Omental fat pad (tissue), 4 donors: ENCODE measurements around the gene UPF1. TPM values are rescaled to one million over a fixed set of nuclear protein-coding genes. Genes with fewer than 3 reads are reported as not detected.

ENCODE experiments used
- ATAC-seq: fragments of 150-250 bp; one replicate; pipeline ENCODE4 v1.9.1; 2016; ENCODE audit warnings: mild to moderate bottlenecking, moderate library complexity; ENCODE audit not compliant: low FRiP score
- DNase-seq: peaks from one replicate; pipeline ENCODE4 v3.0.0-alpha.2; 2019; ENCODE audit warnings: low spot score
- total RNA-seq, 4 donors: library from RNA; depleted of rRNA; stranded (reverse); fragments of >200 nt; gene quantifications; one replicate each; pipeline ENCODE4 v1.1.0, GENCODE V29; 2016
- TF ChIP-seq, protein P1 (sequence below), 3 donors: fragments of 450-650 bp; IDR thresholded peaks; one replicate each; pipeline ENCODE4 v1.5.1; 2016 to 2017; ENCODE audit warnings: antibody characterized with exemption in 3 of 3, mild to moderate bottlenecking in 3 of 3, moderate library complexity in 2 of 3

Gene UPF1
- total RNA-seq: 100 to 1,000 TPM in 2 of 4 donors, 10 to 100 TPM in 2; 67.3 to 113 (median 96.0) TPM

DNA sequence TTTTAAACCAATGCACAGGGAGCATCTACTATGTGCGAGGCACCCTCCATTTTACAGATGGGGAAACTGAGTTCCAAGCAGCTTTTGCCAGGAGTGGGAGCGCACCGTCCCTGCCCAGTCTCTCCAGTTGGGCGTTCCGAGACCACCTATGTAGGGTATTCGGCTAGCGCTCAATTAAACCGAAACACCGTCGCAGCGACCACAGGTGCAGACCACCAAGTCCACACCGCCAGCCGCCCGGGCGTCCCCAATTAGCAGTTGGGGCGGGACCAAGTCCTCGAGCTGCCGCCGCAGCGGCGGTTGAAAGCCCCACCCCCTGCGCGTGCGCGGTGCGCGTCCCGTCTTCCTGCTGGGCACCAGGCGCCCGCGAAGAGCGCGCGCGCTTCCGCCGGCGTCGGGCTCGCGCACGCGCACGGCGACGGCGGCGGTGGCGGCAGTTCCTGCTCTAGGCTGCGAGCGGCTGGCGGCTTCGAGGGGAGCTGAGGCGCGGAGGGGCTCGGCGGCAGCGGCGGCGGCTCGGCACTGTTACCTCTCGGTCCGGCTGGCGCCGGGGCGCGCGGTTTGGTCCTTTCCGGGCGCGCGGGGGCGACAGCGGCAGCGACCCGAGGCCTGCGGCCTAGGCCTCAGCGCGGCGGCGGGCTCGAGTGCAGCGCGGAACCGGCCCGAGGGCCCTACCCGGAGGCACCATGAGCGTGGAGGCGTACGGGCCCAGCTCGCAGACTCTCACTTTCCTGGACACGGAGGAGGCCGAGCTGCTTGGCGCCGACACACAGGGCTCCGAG, at the start of gene UPF1:
Gene UPF1 (plus strand): TSS at position 436 of the 782 bp plus-strand sequence. CDS start 251 bp downstream, at position 687.
- ATAC-seq (peak; percentile 89), DNase-seq (peak; percentile 55)
- TF ChIP-seq, protein P1, sequence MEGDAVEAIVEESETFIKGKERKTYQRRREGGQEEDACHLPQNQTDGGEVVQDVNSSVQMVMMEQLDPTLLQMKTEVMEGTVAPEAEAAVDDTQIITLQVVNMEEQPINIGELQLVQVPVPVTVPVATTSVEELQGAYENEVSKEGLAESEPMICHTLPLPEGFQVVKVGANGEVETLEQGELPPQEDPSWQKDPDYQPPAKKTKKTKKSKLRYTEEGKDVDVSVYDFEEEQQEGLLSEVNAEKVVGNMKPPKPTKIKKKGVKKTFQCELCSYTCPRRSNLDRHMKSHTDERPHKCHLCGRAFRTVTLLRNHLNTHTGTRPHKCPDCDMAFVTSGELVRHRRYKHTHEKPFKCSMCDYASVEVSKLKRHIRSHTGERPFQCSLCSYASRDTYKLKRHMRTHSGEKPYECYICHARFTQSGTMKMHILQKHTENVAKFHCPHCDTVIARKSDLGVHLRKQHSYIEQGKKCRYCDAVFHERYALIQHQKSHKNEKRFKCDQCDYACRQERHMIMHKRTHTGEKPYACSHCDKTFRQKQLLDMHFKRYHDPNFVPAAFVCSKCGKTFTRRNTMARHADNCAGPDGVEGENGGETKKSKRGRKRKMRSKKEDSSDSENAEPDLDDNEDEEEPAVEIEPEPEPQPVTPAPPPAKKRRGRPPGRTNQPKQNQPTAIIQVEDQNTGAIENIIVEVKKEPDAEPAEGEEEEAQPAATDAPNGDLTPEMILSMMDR (IDR thresholded peaks at IDR 0.05): no peak

DNA sequence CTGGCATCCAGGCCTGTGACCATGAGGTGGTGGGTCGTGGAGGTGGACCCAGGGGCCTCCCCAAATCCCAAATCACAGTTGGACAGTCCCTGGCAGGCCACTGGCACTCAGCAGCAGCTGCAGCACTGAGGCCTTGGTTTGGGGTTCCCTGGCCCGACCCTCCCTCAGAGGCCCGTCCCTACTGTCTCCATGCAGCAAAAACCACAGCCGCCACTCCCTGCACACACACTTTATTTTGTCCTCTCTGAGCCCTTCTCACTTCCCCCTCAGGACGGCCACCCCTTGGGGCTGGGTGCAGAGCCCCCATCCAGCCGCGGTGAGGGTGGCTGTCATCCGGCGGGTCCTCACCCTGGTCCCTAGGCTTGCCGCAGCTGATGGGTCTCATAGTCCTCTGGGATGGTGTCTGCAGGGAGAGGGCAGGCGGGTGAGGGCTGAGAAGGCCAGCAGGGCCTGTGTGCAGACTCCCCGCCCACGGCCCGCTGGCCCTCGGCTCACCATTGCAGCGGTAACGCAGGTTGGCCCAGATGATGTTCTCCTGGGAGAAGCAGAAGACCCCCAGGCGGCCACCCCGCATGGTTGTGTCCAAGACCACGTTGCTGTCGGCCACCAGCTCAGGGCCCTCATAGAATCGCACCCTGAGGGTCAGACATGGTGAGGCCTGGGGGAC, 49.1 kb upstream of the UPF1 start:
- ATAC-seq (no peak), DNase-seq (no peak)
- TF ChIP-seq, protein P1 (IDR thresholded peaks at IDR 0.05): no peak

DNA sequence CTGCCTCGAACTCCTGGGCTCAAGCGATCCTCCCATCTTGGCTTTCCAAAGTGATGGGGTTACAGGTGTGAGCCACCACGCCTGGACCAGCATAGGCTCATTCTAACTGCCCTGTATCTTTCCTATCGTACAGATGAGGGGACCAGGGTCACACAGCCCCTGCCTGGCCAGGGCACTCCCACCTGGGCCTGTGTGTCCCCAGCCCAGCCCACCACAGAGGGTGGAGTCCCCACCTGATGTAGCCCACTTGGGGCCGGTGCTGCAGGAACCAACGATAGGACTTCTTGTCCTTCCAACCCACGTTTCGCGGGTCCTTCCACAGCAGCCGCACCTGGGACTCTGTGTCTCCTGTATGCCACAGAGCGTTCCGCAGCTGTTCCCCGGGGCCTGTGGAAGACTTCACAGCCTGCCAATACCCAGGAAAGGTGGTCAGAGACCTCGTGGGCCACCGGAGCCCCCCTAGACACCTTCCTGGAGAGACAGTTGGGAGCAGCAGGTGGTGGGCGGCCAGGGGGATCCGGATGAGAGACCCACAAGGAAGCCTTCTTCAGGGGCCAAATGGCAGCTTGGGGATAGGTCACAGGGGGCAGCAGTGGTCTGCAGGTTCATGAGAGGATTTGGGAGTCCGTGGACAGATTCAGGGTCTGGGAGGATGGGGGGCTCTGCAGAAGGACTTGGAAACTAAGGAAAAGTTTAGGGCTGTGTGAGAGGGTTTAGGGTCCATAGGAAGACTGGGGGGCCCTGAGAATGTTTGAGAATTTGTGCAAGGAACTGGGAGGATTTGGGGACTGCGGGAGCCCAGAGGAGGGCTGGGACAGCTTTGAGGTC, 47.6 kb upstream of the UPF1 start:
- no peak for DNase-seq
- TF ChIP-seq, protein P1 (IDR thresholded peaks at IDR 0.05): no peak
- no peak for ATAC-seq

DNA sequence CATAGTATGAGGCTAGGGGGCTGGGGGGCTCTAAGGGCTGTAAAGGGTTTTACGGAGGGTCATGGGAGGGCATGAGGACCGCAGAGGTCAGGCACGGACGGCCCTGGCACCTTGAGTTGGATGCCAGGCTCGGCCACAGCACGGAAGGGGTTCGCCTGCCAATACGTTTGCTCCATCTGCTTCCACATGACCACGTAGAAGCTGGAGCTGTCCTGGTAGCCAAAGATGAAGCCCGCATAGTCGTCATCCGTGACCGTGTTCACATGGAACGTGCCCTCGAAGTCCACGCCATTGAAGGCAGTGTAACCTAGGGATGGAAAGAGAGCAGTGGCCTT, 47.0 kb upstream of the UPF1 start:
- ATAC-seq (no peak), DNase-seq (no peak)
- TF ChIP-seq, protein P1 (IDR thresholded peaks at IDR 0.05): no peak

DNA sequence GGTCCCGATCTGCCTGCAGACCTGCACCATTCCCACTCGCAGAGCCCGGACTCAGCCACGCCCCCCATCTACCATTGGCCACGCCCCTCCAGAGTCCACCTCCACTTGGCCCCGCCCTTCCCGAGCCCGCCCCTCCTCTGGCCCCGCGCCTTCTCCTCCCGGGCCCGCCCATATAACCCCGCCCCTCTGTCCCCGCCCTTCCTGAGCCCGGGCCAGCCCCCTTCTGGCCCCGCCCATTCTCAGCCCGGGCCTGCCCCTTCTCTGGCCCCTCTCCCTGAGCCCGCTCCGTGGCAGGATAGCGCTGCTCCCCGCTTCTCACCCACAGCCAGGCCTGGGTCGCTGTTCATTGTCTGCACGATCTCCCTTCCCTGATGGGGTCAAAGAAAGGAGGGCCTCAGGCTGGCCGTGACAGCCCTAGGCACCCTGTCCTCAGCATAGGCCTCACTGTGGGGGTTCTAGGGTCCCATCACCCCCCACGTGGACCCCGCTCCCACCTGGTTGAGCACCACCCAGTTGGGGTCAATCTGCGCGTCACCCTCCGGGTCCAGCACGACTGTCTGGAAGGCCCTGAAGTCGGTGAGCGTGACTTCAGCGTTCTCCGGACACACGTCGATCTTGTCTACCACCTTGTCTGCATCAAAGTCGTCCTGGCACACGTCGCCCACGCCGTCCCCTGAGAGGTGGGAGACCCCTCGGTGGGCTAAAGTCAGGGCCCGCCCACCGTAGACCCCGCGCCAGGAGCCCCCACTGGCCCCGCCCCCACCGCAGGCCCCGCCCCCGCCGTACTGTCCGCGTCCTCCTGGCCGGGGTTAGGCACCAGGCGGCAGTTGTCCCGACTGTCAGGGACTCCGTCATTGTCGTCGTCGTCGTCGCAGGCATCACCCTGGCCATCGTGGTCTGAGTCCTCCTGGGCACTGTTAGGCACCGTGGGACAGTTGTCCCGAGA, 46.3 kb upstream of the UPF1 start:
- ATAC-seq (peak; percentile 51), DNase-seq (peak; percentile 48)
- TF ChIP-seq, protein P1 (IDR thresholded peaks at IDR 0.05): no peak
